Activated T-cell treated with anti-CD3 and anti-CD28 coated beads, Interleukin-2, amount 50 U/mL, for 24 hours (primary cell): Measurements from ENCODE around the gene SLC12A3.
"Not testable (repeated sequence)": the region's sequence is repeated elsewhere in the genome, so short reads cannot be mapped to it uniquely, and the experiment has no call there.

ENCODE experiments used
- DNase-seq: peaks from one replicate; pipeline ENCODE4 v3.0.0-alpha.2; 2020
- H3K27ac Mint-ChIP-seq: 2 replicates; pipeline ENCODE4 v1.8.0; 2020; ENCODE audit warnings: mild to moderate bottlenecking, mixed read lengths
- H3K27me3 Mint-ChIP-seq: 2 replicates; pipeline ENCODE4 v1.8.0; 2020; ENCODE audit warnings: mixed read lengths
- H3K36me3 Mint-ChIP-seq: 2 replicates; pipeline ENCODE4 v1.8.0; 2020; ENCODE audit warnings: low read depth, mixed read lengths
- H3K4me1 Mint-ChIP-seq: 2 replicates; pipeline ENCODE4 v1.8.0; 2020; ENCODE audit warnings: low read depth, mixed read lengths
- H3K4me3 Mint-ChIP-seq: 2 replicates; pipeline ENCODE4 v1.8.0; 2020; ENCODE audit warnings: mild to moderate bottlenecking, moderate library complexity, mixed read lengths
- H3K9me3 Mint-ChIP-seq: 2 replicates; pipeline ENCODE4 v1.8.0; 2020; ENCODE audit warnings: mixed read lengths

SLC12A3 gene

DNA sequence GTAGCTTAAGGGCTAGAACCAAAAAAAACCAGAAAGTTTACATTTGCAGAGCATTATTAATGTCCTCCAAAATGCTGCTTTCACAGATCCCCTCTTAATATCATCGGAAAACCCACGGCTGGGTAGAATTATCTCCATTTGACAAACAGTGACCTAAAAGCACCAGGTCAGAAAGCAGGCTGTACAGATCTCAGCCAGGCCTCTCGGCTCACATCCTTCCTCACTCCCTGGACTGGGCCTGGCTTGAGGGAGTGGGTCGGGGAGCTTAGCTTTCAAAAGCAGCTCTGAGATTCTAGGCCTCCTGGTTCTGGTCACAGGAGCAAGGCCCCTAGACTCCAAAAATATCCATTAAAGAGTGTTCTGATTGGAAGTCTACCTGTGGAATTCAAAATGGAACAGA, 9.1 kb upstream of the SLC12A3 start:
- no peaks in the 10 kb centered on the region for H3K9me3 Mint-ChIP-seq
- H3K27me3 Mint-ChIP-seq, result no peaks in the 10 kb centered on the region

GRCh38 chr16:56856876-56857447, 8.0 kb upstream of the SLC12A3 start:
- Mint-ChIP-seq H3K4me3 (no peak overlapping the region), H3K9me3 (no peaks in the 10 kb centered on the region), H3K27ac (no peak overlapping the region), H3K27me3 (no peaks in the 10 kb centered on the region), H3K36me3 (no peaks in the 10 kb centered on the region), H3K4me1 (peaks cover 17% of the 10 kb centered on the region)
- DNase-seq, result no peak

More for the DNA sequence above, 9.1 kb upstream of the SLC12A3 start:
- Mint-ChIP-seq H3K4me3 (no peak overlapping the region), H3K36me3 (no peaks in the 10 kb centered on the region), H3K27ac (no peak overlapping the region), H3K4me1 (peaks cover 13% of the 10 kb centered on the region)
- DNase-seq, result no peak

DNA sequence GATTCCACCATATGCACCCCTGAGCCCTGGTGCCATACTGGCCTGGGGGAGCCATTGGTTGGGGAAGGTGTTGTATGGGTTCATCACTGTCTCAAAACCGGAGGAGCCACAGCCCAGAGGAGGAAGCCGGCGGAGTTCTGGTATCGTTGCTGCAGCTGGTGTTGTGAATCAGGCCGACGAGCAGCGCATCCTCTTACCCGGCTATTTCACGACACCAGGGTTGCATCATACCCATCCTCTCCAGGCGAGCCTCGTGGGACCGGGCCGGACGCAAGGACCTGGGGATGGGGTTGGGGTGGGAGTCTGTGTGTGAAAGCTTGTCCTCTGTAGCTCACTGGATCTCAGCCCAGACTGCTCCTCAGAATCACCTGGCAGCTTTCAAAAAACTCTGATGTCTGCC, 6.6 kb upstream of the SLC12A3 start:
- Mint-ChIP-seq H3K4me1 (peaks cover 17% of the 10 kb centered on the region), H3K27ac (no peak overlapping the region), H3K9me3 (no peaks in the 10 kb centered on the region), H3K27me3 (no peaks in the 10 kb centered on the region), H3K4me3 (no peak overlapping the region), H3K36me3 (no peaks in the 10 kb centered on the region)
- DNase-seq, result no peak

- H3K36me3 Mint-ChIP-seq, result no peaks in the 10 kb centered on the region
- H3K27me3 Mint-ChIP-seq, result no peaks in the 10 kb centered on the region
- no peak overlapping the region for H3K27ac Mint-ChIP-seq
- H3K9me3 Mint-ChIP-seq, result no peaks in the 10 kb centered on the region
- peaks cover 17% of the 10 kb centered on the region for H3K4me1 Mint-ChIP-seq
- no peak overlapping the region for H3K4me3 Mint-ChIP-seq
- no peak for DNase-seq
These were observed 5.4 kb upstream of the SLC12A3 start for GRCh38 chr16:56859636-56860035.

GRCh38 chr16:56860226-56861020, 4.6 kb upstream of the SLC12A3 start:
- DNase-seq, result no peak

DNA sequence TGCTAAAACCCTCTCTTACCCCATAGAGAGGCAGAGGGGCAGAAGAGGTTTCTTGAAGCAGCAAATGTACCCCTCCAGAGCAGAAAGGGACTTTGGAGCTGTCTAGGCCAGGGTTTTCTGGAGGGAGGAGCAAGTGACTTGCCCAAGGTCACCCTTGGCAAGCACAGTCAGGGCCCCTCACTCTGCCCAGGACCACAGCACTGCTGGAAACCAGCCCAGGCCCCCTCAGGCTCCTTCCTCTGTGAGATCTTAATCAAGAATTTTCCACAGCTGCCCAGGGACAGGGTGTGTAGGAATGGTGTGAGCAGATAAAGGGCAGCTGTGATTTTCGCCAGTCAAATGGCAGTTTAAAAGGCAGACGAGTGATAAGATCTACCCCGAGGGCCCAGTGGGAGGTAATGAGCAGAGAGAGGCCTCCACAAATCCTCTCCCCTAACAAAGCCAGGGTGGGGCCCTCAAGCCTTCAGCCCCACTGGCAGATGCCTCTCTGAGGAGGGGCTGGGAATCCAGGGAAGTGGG, 3.9 kb upstream of the SLC12A3 start:
- no peak for DNase-seq
- no peak overlapping the region for H3K4me3 Mint-ChIP-seq
- H3K9me3 Mint-ChIP-seq, result no peaks in the 10 kb centered on the region
- H3K27me3 Mint-ChIP-seq, result no peaks in the 10 kb centered on the region
- no peaks in the 10 kb centered on the region for H3K36me3 Mint-ChIP-seq
- peaks cover 17% of the 10 kb centered on the region for H3K4me1 Mint-ChIP-seq
- H3K27ac Mint-ChIP-seq, result peak overlapping the region; percentile 51

More at GRCh38 chr16:56860226-56861020, 4.6 kb upstream of the SLC12A3 start:
- no peaks in the 10 kb centered on the region for H3K9me3 Mint-ChIP-seq
- H3K4me3 Mint-ChIP-seq, result peak overlapping the region; percentile 37
- peak overlapping the region; percentile 79 for H3K27ac Mint-ChIP-seq
- H3K36me3 Mint-ChIP-seq, result no peaks in the 10 kb centered on the region
- H3K4me1 Mint-ChIP-seq, result peaks cover 17% of the 10 kb centered on the region
- no peaks in the 10 kb centered on the region for H3K27me3 Mint-ChIP-seq

DNA sequence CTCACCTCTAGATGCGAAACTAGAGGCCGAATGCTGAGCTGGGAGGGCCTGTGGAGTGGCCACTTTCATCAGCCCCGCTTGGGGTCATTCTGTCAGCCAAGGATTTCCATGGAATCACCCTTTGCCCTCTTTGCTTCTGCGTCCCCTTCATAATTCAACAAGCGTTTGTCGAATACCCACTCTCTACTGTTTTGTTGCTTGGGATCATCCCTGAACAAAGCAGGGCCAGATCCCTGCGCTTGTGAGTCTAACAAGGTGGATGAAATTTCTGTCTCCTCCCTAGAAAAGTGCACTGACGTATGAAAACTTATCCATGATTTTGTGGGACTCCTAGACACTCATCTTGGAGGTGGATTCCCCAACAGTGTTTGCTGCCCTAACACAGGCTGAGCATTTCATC, 3.3 kb upstream of the SLC12A3 start:
- no peaks in the 10 kb centered on the region for H3K9me3 Mint-ChIP-seq
- DNase-seq, result no peak
- H3K36me3 Mint-ChIP-seq, result no peaks in the 10 kb centered on the region
- peaks cover 17% of the 10 kb centered on the region for H3K4me1 Mint-ChIP-seq
- H3K4me3 Mint-ChIP-seq, result no peak overlapping the region
- H3K27me3 Mint-ChIP-seq, result no peaks in the 10 kb centered on the region
- no peak overlapping the region for H3K27ac Mint-ChIP-seq

- Mint-ChIP-seq H3K9me3 (no peaks in the 10 kb centered on the region), H3K36me3 (no peaks in the 10 kb centered on the region), H3K27ac (no peak overlapping the region), H3K27me3 (no peaks in the 10 kb centered on the region), H3K4me3 (no peak overlapping the region), H3K4me1 (peaks cover 21% of the 10 kb centered on the region)
- no peak for DNase-seq
These were observed 2.2 kb upstream of the SLC12A3 start for GRCh38 chr16:56862776-56863175.

DNA sequence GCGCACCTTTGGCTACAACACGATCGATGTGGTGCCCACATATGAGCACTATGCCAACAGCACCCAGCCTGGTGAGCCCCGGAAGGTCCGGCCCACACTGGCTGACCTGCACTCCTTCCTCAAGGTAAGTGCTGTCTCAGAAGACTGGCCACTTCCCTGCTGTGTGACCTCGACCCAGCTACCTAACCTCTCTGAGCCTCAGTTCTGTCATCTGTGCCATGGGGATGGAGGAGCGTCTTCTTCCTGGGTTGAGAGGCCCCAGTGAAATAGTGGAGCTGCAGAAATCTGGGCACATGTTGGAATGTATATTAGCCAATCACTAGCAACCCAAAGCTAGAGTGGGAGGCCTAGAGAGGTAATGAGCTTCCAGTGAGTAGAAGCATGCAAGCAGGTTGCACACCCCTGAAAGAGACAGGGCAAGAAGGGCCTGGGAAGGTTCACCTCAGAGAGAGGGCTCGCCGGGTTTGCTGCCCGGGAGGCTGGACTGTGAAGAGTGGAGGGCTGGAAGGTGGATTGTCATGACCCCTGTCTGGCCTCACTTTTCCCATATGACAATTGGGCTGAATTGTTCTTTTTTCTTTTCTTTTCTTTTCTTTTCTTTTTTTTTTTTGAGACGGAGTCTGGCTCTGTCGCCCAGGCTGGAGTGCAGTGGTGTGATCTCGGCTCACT, 521 bp downstream of the SLC12A3 start:
- Mint-ChIP-seq H3K27me3 (no peaks in the 10 kb centered on the region), H3K27ac (no peak overlapping the region), H3K4me3 (no peak overlapping the region), H3K4me1 (peaks cover 11% of the 10 kb centered on the region), H3K36me3 (no peaks in the 10 kb centered on the region), H3K9me3 (no peaks in the 10 kb centered on the region)
- DNase-seq, result no peak

DNA sequence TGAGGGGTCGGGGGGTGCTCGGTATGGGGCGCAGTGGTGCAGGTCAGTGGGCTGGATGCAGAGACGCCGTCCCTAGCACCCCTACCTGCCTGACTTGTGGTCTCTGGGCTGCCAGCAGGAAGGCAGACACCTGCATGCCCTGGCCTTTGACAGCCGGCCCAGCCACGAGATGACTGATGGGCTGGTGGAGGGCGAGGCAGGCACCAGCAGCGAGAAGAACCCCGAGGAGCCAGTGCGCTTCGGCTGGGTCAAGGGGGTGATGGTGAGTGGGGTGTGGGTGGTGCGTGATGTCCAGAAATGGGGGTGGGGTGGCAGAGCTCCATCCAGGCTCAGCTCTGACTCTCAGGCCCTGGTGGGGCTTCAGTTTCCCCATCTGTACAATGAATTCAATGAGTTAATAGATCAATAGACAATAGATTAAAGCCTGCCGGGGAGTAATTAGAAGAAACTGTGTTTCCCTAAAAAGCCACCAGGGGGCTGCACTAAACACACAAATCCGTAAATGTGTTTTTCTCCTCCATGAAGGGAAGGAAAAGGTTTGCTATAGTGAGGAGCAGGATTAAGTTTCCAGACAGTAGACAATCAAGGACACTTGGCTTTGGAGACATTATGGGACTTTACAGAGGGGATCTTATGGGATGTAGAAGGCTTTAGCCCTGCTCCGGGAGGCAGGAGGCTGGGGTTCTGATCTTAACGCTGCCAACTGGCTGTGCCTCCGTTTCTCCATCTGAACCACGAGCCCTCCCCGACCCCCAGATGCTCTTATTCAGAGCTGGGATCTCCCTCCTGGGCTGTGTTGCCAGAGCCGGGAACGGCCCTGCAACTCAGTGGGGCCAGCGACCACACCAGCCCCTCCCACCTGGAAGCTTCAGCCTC, 2.2 kb downstream of the SLC12A3 start:
- Mint-ChIP-seq H3K4me1 (peaks cover 4% of the 10 kb centered on the region), H3K27ac (peak overlapping the region; percentile 18), H3K27me3 (no peaks in the 10 kb centered on the region), H3K36me3 (no peaks in the 10 kb centered on the region), H3K4me3 (no peak overlapping the region), H3K9me3 (no peaks in the 10 kb centered on the region)
- no peak for DNase-seq

DNA sequence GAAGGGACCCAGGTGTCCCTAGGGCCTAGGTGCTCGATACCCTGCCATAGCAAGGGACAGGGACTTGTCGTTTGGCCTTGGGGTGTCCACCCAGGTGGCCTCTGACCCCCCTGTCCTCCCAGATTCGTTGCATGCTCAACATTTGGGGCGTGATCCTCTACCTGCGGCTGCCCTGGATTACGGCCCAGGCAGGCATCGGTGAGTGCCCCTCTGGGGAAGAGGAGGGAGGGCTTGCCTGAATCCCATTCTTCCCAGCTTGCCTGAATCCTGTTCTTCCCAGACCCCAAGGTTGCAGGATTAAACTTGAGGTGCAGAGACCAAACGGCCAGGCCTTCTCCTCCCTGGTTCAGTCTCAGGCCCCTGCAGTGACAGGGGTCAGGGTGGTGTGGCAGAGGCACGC, 3.2 kb downstream of the SLC12A3 start:
- Mint-ChIP-seq H3K4me3 (no peak overlapping the region), H3K36me3 (no peaks in the 10 kb centered on the region), H3K27me3 (no peaks in the 10 kb centered on the region), H3K4me1 (peaks cover 4% of the 10 kb centered on the region), H3K27ac (no peak overlapping the region), H3K9me3 (no peaks in the 10 kb centered on the region)
- DNase-seq, result no peak

DNA sequence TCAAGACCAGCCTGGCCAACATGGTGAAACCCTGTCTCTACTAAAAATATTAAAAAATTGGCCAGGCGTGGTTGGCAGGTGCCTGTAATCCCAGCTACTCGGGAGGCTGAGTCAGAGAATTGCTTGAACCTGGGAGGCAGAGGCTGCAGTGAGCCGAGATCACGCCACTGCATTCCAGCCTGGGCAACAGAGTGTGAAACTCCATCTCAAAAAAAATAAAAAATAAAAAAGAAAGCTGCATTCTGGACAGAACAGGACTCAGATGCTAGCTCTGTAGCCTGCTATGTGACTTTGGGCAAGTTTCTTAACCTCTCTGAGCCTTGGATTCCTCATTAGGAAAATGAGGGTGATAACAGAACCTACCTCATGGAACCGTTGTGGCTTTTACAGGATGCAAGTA, 3.8 kb downstream of the SLC12A3 start:
- not testable (repeated sequence) for H3K9me3 Mint-ChIP-seq, DNase-seq, H3K4me3 Mint-ChIP-seq, H3K27me3 Mint-ChIP-seq, H3K36me3 Mint-ChIP-seq, H3K27ac Mint-ChIP-seq, H3K4me1 Mint-ChIP-seq

DNA sequence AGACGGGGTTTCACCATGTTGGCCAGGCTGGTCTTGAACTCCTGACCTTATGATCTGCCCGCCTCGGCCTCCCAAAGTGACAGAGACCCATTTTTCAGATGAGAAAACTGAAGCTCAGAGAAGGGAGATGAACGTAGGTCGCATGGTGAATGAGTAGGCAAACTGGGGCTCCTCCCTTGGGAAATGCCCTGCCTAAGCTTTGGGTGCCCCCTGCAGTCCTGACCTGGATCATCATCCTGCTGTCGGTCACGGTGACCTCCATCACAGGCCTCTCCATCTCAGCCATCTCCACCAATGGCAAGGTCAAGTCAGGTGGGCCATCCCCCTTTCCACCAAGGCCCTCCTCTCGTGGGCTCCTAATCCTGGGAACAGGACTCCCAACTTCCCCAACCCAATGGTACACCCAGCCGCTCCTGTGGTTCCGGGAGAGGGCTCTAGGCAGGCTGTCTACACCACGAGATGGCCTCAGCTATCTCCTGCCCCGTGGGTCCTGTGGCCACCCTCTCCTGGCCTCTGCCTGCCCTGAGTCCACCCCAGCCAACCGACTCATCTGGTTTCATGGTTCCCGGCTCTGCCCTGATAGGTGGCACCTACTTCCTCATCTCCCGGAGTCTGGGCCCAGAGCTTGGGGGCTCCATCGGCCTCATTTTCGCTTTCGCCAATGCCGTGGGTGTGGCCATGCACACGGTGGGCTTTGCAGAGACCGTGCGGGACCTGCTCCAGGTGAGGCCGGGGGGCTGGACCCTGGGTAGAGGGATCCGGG, 4.7 kb downstream of the SLC12A3 start:
- no peak overlapping the region for H3K4me3 Mint-ChIP-seq
- DNase-seq, result no peak
- no peaks in the 10 kb centered on the region for H3K9me3 Mint-ChIP-seq
- no peaks in the 10 kb centered on the region for H3K27me3 Mint-ChIP-seq
- H3K27ac Mint-ChIP-seq, result no peak overlapping the region
- peaks cover 4% of the 10 kb centered on the region for H3K4me1 Mint-ChIP-seq
- H3K36me3 Mint-ChIP-seq, result no peaks in the 10 kb centered on the region
